ENCODE results near the gene NOS1AP.
A peak's percentile ranks its signal among the peaks of the same experiment; 100 is the strongest.
"Not testable (repeated sequence)": the region's sequence is repeated elsewhere in the genome, so short reads cannot be mapped to it uniquely, and the experiment has no call there.

The NOS1AP gene

GRCh38 chr1:162059721-162060120, 9.8 kb upstream of the NOS1AP start:
- DNase-seq, result no peak

- no peak for DNase-seq
Observed at GRCh38 chr1:162060314-162060713, 9.2 kb upstream of the NOS1AP start.

- DNase-seq, result peak; percentile 6
Observed at GRCh38 chr1:162062542-162063015, 6.9 kb upstream of the NOS1AP start.

- no peak for DNase-seq
Observed at GRCh38 chr1:162065016-162065415, 4.5 kb upstream of the NOS1AP start.

DNA sequence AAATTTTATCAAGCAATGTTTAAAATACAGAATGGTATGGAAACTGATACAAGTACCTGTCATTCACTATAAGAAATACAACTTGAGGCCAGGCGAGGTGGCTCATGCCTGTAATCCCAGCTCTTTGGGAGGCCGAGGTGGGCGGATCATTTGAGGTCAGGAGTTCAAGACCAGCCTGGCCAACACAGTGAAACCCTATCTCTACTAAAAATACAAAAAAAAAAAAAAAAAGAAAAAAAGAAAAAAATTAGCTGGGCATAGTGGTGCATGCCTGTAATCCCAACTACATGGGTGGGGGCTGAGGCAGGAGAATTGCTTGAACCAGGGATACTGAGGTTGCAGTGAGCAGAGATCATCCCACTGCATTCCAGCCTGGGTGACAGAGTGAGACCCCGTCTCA, 2.7 kb upstream of the NOS1AP start:
- DNase-seq, result not testable (repeated sequence)

DNA sequence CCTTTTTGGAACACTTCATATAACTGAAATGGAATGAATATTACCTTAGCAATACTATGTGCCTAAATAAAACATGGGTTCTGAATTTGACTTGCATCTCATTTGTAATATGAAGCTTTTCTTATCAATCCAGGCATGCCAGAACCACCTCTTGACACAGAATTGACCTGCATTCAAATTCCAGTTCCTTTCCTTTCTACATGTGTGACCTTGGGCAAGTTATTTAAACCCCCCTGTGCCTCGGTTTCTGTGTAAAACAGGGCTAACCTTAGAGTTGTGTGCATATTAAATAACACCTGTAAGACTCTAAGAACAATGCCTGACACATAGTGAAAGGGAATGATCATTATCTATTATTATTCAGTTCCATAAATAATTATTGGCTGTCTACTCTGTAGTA, 2.0 kb upstream of the NOS1AP start:
- DNase-seq, result no peak

DNA sequence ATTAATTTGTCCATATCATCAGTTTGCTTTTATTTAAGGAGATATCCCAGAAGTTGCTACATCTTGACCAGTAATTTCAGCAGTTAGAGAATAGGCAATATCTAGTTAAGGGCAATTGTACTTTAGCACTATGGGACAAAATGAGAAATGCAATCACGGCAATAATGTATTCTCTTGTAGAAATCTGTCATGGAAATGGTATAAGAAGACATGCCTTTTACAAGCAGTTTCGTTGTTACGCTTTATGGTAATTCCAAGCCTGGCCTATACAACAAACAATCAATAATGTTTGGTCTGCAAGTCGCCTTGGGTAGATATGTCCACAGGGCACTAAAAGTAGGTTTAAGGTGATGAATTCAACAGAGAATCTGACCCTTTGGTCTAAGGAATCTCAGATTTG, 1.2 kb upstream of the NOS1AP start:
- no peak for DNase-seq

- DNase-seq, result no peak
Observed at GRCh38 chr1:162070094-162070748, 730 bp downstream of the NOS1AP start.

- DNase-seq, result no peak
Observed at GRCh38 chr1:162070825-162071224, 1.3 kb downstream of the NOS1AP start.

DNA sequence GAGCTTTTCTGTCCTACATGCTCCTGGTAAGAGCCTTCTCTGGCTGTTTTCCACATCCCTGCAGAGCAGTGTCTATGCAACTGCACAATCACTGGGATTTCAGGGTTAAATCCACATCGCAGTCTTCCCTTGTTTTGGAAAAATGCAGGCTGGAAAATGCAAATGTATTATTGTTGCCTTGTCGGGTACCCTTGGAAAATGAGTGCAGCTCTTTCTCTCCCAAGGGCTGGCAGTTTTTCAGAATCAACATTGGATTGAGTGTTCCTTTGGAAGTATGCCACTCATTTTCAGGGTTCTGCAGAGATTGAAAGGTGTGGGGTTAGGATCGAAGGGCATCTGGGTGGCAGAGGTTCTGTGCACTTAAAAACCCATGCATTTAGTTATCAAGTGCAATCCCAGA, 3.2 kb downstream of the NOS1AP start:
- DNase-seq, result no peak

DNA sequence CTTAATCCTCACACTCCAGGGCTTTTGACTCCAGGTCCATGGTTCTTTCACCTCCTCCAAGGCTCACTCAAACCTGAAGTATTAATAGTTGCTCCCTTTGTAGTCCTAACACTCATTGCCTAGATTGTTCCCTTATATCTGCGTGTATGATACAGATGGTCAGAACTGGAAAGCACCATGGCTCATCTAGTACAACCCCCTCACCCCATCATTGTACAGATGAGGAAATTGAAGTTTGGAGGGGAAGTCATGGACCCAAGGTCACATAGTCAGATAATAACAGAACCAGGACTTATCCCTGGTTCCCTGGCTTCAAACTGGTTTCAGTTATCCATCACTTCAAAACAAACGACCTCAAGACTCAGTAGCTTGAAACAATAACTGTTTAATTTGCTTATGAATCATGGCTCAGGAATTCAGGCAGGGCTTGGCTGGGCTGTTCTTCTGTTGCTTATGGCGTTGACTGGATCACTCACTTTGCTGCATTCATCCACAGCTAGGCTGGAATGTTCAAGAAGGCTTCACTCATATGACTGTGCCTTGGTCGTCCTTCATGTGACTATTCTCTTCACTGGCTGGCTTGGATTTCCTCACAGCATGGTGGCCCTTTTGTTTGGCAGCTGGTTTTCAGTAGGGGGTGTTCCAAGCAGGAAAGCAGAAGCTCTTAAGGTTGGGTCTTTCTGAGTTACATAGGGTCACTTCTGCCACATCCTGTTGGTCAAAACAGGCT, 5.0 kb downstream of the NOS1AP start:
- no peak for DNase-seq

- DNase-seq, result no peak
Observed at GRCh38 chr1:162075862-162076261, 6.4 kb downstream of the NOS1AP start.

DNA sequence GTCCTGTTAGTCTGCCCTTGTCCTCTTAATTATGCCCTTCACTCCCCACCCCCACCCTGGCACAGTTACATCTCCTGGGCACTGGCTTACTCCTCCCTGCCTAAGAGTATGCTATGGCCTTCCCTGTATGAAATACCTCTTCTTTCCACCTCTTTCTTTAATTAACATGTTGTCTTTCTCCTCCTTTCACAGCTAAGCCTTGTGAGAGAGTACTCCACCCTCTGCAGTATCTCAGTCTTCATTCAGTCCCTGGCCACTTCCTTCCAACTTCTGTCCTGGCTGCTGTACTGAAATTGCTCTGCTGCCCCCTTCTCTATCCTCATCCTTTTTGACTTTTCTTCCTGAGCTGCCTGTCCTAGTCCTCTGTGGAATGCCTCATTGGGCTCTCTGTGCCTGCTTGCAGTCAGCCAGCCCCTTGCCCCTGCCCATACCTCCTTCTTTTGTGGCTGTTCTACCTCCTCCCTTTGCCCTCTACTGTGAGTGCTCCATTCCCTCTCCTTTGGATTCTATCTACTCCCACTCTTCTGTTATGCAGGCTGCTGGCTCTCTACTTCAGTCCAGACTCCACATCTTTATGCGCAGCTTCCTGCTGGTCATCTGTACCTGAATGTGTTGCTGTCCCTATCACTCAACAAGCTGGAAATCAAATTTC, 8.3 kb downstream of the NOS1AP start:
- DNase-seq, result no peak

GRCh38 chr1:162079030-162079429, 9.5 kb downstream of the NOS1AP start:
- no peak for DNase-seq

DNA sequence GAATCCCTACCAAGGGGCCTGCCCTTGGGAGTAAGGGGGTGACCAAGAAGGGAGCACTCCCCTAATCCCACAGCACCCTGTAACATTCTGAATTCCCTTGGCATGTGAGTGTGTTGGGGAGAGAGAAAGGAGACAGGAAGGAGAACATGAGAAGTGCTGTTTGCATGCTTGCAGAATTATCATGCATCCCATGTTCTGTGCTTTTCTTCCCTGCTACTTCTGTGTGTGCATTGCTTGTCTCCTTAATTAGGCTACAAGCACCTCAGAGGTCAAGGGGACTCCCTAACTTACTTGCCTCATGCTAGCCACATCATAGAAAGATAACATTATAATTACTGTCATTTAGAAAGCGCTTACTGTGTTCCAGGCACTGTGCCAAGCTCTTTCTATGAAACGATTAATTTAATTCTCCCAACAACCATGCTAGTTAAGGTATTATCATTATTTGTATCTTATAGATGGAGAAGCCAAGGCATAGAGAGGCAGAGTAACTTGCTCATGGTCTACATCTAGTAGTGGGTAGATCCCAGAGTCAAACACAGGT, 11.1 kb downstream of the NOS1AP start:
- no peak for DNase-seq

DNA sequence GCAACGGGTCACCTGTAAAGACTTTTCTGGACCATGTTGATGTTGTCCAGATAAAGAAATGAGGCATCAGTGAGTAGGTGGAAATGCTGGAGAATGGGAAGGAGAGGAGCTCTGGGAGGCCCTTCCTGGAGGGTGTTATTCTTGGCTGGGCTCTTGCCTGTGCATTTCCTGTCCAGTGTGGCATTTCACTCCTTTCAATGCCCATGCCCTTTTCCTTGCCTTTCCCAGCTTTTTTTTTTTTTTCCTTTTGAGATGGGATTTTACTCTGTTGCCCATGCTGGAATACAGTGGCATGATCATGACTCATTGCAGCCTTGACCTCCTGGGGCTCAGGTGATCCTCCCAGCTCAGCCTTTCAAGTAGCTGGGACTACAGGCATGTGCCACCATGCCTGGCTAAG, 11.8 kb downstream of the NOS1AP start:
- no peak for DNase-seq

GRCh38 chr1:162082080-162082479, 12.6 kb downstream of the NOS1AP start:
- DNase-seq, result not testable (repeated sequence)

DNA sequence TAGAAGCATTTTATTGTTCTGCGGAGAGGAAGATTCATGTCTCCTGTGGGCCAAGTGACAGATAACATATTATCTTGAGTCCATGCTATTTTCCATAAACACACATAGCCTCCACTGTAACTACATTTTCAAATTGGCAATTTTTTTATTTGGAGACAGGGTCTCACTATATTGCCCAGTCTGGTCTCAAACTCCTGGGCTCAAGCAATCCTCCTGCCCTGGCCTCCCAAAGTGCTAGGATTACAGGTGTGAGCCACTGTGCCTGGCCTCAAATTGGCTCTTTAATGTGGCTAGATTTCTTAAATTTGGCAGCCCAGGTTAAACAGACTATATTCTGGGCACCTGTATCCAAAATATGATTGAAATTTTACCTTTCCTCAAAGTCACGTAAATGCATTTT, 13.8 kb downstream of the NOS1AP start:
- no peak for DNase-seq

GRCh38 chr1:162085991-162086390, 16.5 kb downstream of the NOS1AP start:
- no peak for DNase-seq

DNA sequence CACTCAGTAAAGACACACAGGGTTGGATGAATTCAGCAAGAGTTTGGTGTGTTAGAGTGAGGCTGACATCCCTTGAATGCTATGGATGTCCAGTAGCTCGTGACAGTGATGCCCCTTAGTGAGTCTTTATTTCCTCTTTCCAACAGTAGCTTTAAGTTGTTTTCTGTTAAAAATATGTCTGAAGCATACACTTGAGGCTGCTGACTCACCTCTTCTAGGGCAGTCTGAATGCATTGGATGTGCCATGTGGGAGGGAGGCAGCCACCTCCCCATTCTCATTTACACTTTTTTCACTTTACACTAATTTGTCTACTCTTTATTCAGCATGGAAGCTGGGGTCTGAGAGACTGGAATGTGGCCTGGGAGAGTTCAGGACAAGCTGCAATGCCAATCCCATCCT, 17.6 kb downstream of the NOS1AP start:
- DNase-seq, result no peak

DNA sequence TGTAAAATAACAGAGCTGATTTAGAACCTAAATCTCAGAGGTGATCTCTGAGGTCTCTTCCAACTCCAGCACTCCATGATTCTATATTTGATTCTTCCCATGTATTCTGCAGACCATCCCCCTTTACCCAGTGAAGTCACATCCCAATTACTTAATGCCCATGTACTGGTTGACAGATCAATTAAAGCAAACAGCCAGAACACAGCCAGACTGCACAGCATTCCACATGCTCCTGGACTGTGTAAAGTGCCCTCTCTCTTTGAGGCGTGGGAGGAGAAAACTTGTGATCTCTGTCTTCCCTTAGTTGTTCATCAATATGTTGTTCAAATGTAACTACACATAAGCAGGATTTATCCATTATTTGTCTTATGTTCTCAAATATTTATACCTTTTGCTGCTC, 18.1 kb downstream of the NOS1AP start:
- no peak for DNase-seq

DNA sequence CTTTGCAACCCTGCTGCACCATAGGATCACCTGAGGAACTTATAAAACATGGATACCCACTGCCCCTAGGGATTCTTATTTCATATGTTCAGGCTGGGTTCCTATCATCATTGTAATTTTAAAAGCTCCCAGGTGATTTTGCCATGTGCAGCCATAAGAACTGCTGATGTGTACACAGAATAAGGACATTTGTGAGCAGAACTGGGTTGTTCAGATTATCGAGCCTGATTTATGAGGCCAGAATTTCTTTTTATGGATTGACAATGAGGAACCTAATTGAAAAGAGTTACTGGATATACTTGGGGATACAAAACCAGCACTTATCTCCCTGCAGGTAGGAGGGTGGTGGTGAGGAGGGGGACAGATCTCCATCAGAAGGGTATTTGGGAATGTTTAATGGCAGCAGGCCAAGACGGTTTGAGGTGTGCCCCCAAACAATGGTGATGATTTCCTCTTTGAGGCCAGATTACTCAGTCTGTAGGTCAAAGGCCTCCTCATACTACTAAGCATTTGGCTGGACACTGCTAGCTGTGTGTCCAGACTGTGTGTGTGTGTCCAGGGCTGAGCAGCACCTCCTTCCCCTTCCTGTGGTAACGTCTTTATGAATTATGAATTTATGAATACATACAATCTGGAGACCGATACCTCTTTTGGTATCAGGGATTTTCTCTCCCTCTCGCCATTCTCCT, 18.9 kb downstream of the NOS1AP start:
- no peak for DNase-seq

DNA sequence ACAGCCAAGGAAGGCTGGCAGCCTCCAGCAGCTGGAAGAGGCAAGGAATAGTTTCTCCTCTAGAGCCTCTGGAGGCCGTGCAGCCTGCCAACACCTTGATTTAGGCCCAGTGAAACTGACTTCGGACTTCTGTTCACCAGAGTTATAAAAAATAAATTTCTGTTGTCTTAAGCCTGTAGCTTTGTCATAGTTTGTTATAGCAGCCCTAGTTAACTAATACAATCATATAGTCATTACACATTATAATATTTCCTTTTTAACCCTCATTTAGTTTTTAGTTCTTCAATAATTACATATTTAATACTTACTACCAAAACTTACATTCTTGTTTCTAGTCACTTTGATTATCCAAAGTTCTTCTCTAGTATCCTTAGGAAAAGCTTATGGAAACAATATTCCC, 20.3 kb downstream of the NOS1AP start:
- DNase-seq, result no peak
